Measurements from ENCODE around the gene ABLIM1. TPM values are rescaled to one million over a fixed set of nuclear protein-coding genes. Genes with fewer than 3 reads are reported as not detected.

ABLIM1 gene
- polyA plus RNA-seq, 3 donors, result 0.33 to 0.91 (median 0.57) TPM

- Histone ChIP-seq H4K20me1 (ENCODE audit: insufficient read depth, low read length) (no peaks in the 10 kb centered on the region), H3K4me2 (replicated peaks; ENCODE audit: extremely low read depth, low read length, poor library complexity, severe bottlenecking) (no peak overlapping the region), H3K79me2 (ENCODE audit: insufficient read depth, low read length) (no peaks in the 10 kb centered on the region), H3K4me1 (ENCODE audit: control insufficient read depth in 1 of 2, insufficient read depth in 2 of 2, low read length in 2 of 2) (peaks cover 0 to 6% of the 10 kb centered on the region in 2 donors), H2AFZ (ENCODE audit: insufficient read depth, low read depth, low read length, poor library complexity, severe bottlenecking) (no peak overlapping the region), H3K36me3 (replicated peaks in 1 of 2; ENCODE audit: control insufficient read depth in 1 of 2, insufficient read depth in 2 of 2, low read length in 2 of 2) (no peaks in the 10 kb centered on the region), H3K27ac (ENCODE audit: low read depth in 1 of 2, low read length in 2 of 2) (no peak overlapping the region), H3K4me3 (replicated peaks in 1 of 3; ENCODE audit: low read depth in 2 of 3, low read length in 3 of 3) (no peak overlapping the region), H3K9ac (ENCODE audit: insufficient read depth, low read length, poor library complexity, severe bottlenecking) (no peak overlapping the region), H3K27me3 (ENCODE audit: control insufficient read depth in 2 of 2, insufficient read depth in 2 of 2, low read length in 2 of 2) (no peaks in the 10 kb centered on the region), H3K9me3 (replicated peaks in 1 of 2; ENCODE audit: control insufficient read depth in 1 of 2, insufficient read depth in 1 of 2, low read length in 2 of 2) (no peaks in the 10 kb centered on the region)
- no peak for DNase-seq
- H3K4me1 Mint-ChIP-seq, result peaks cover 18% of the 10 kb centered on the region
- H3K27me3 Mint-ChIP-seq (ENCODE audit: low read depth in 3 of 3), result peaks cover 0 to 2% (median 1%) of the 10 kb centered on the region in 3 donors
- no peaks in the 10 kb centered on the region for H3K36me3 Mint-ChIP-seq
- H3K27ac Mint-ChIP-seq, result no peak overlapping the region
- no peak overlapping the region for H3K4me3 Mint-ChIP-seq
- no peak for TF ChIP-seq CTCF (IDR thresholded peaks at IDR 0.05)
- intact Hi-C loops (cut with micrococcal nuclease), result no loop called here
- no CpG with 5 or more reads among the region's 3 CpGs for WGBS (ENCODE audit: insufficient coverage)
- no peaks in the 10 kb centered on the region for H3K9me3 Mint-ChIP-seq
These were observed 24.0 kb upstream of the ABLIM1 start for GRCh38 chr10:114682121-114682520.

- H3K4me3 Mint-ChIP-seq, result no peak overlapping the region
- Histone ChIP-seq H3K4me1 (ENCODE audit: control insufficient read depth in 1 of 2, insufficient read depth in 2 of 2, low read length in 2 of 2) (peaks cover 0 to 6% of the 10 kb centered on the region in 2 donors), H4K20me1 (ENCODE audit: insufficient read depth, low read length) (no peaks in the 10 kb centered on the region), H3K9ac (ENCODE audit: insufficient read depth, low read length, poor library complexity, severe bottlenecking) (no peak overlapping the region), H3K4me3 (replicated peaks in 1 of 3; ENCODE audit: low read depth in 2 of 3, low read length in 3 of 3) (no peak overlapping the region), H3K9me3 (replicated peaks in 1 of 2; ENCODE audit: control insufficient read depth in 1 of 2, insufficient read depth in 1 of 2, low read length in 2 of 2) (no peaks in the 10 kb centered on the region), H3K27me3 (ENCODE audit: control insufficient read depth in 2 of 2, insufficient read depth in 2 of 2, low read length in 2 of 2) (no peaks in the 10 kb centered on the region), H3K36me3 (replicated peaks in 1 of 2; ENCODE audit: control insufficient read depth in 1 of 2, insufficient read depth in 2 of 2, low read length in 2 of 2) (no peaks in the 10 kb centered on the region), H3K79me2 (ENCODE audit: insufficient read depth, low read length) (no peaks in the 10 kb centered on the region), H2AFZ (ENCODE audit: insufficient read depth, low read depth, low read length, poor library complexity, severe bottlenecking) (no peak overlapping the region), H3K4me2 (replicated peaks; ENCODE audit: extremely low read depth, low read length, poor library complexity, severe bottlenecking) (no peak overlapping the region), H3K27ac (ENCODE audit: low read depth in 1 of 2, low read length in 2 of 2) (no peak overlapping the region)
- peaks cover 16% of the 10 kb centered on the region for H3K4me1 Mint-ChIP-seq
- no peak for DNase-seq
- intact Hi-C loops (cut with micrococcal nuclease), result no loop called here
- H3K9me3 Mint-ChIP-seq, result peaks cover 0 to 2% (median 0%) of the 10 kb centered on the region in 7 donors
- TF ChIP-seq CTCF (IDR thresholded peaks at IDR 0.05), result no peak
- H3K27ac Mint-ChIP-seq, result no peak overlapping the region
- H3K27me3 Mint-ChIP-seq (ENCODE audit: low read depth in 3 of 3), result peaks cover 0 to 2% (median 1%) of the 10 kb centered on the region in 3 donors
- H3K36me3 Mint-ChIP-seq, result no peaks in the 10 kb centered on the region
- WGBS (ENCODE audit: insufficient coverage), result 87% methylated on average over 4 of the region's 5 CpGs
These were observed 23.5 kb upstream of the ABLIM1 start for GRCh38 chr10:114681542-114681941.

Measured in CD14-positive monocyte (primary cell).